Measurements from ENCODE around the gene KY. TPM values are rescaled to one million over a fixed set of nuclear protein-coding genes. Genes with fewer than 3 reads are reported as not detected.

The KY gene
- total and polyA plus RNA-seq, 4 donors = 0.05 to 0.08 TPM; not detected in 2

- no peaks in the 10 kb centered on the region for H3K27me3 ChIP-seq (ENCODE audit: control insufficient read depth in 4 of 4, insufficient read depth in 4 of 4, low read length in 3 of 4)
- H3K9me3 ChIP-seq (ENCODE audit: control insufficient read depth in 4 of 4, low read length in 3 of 4) = no peaks in the 10 kb centered on the region
- WGBS = 80% methylated on average over 6 of the region's 6 CpGs
- no peak overlapping the region for H3K9ac ChIP-seq (ENCODE audit: low read depth in 1 of 2, low read length in 2 of 2)
- TF ChIP-seq ATF3 (IDR thresholded peaks at IDR 0.05) = no peak
- no peak for TF ChIP-seq HNF4A (conservative IDR thresholded peaks at IDR 0.05)
- no peak for TF ChIP-seq NR2F2 (IDR thresholded peaks at IDR 0.05)
- no peak for TF ChIP-seq YY1 (IDR thresholded peaks at IDR 0.05)
- no peak for TF ChIP-seq FOXA2 (IDR thresholded peaks at IDR 0.05)
- TF ChIP-seq REST (IDR thresholded peaks at IDR 0.05) = no peak
- no peak for DNase-seq (ENCODE audit: low spot score)
- H3K27ac ChIP-seq (ENCODE audit: low read depth in 1 of 2, low read length in 2 of 2) = no peak overlapping the region
- H3K4me1 ChIP-seq (ENCODE audit: control insufficient read depth in 4 of 4, insufficient read depth in 4 of 4, low read length in 3 of 4) = no peaks in the 10 kb centered on the region
- no peak overlapping the region for H3K4me3 ChIP-seq (ENCODE audit: low read depth in 1 of 3, low read length in 3 of 3)
- H3K36me3 ChIP-seq (ENCODE audit: control insufficient read depth in 4 of 4, insufficient read depth in 3 of 4, low read depth in 1 of 4, low read length in 3 of 4) = no peaks in the 10 kb centered on the region
Measured at GRCh38 chr3:134613006-134613520, 37.8 kb downstream of the KY start.

GRCh38 chr3:134611516-134611915 is 39.3 kb downstream of the KY start:
- TF ChIP-seq FOXA2 (IDR thresholded peaks at IDR 0.05) (no peak), HNF4A (conservative IDR thresholded peaks at IDR 0.05) (no peak), RXRA (IDR thresholded peaks at IDR 0.05) (no peak), RAD21 (IDR thresholded peaks at IDR 0.05) (no peak), GABPA (IDR thresholded peaks at IDR 0.05 in 1 of 2, conservative IDR thresholded peaks at IDR 0.05 in 1 of 2) (no peak), NR2F2 (IDR thresholded peaks at IDR 0.05) (no peak), HNF4G (IDR thresholded peaks at IDR 0.05) (no peak), JUND (IDR thresholded peaks at IDR 0.05) (no peak), SP1 (IDR thresholded peaks at IDR 0.05) (no peak), REST (IDR thresholded peaks at IDR 0.05) (no peak), EGR1 (IDR thresholded peaks at IDR 0.05; ENCODE audit: low read depth in 2 of 2) (no peak), YY1 (IDR thresholded peaks at IDR 0.05) (no peak), ATF3 (IDR thresholded peaks at IDR 0.05) (no peak), TAF1 (conservative IDR thresholded peaks at IDR 0.05) (no peak), ZBTB33 (IDR thresholded peaks at IDR 0.05) (no peak), FOXA1 (IDR thresholded peaks at IDR 0.05) (no peak)
- TF ChIP-seq, protein P1, sequence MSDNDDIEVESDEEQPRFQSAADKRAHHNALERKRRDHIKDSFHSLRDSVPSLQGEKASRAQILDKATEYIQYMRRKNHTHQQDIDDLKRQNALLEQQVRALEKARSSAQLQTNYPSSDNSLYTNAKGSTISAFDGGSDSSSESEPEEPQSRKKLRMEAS (IDR thresholded peaks at IDR 0.05) = no peak
- TF ChIP-seq, protein P2, sequence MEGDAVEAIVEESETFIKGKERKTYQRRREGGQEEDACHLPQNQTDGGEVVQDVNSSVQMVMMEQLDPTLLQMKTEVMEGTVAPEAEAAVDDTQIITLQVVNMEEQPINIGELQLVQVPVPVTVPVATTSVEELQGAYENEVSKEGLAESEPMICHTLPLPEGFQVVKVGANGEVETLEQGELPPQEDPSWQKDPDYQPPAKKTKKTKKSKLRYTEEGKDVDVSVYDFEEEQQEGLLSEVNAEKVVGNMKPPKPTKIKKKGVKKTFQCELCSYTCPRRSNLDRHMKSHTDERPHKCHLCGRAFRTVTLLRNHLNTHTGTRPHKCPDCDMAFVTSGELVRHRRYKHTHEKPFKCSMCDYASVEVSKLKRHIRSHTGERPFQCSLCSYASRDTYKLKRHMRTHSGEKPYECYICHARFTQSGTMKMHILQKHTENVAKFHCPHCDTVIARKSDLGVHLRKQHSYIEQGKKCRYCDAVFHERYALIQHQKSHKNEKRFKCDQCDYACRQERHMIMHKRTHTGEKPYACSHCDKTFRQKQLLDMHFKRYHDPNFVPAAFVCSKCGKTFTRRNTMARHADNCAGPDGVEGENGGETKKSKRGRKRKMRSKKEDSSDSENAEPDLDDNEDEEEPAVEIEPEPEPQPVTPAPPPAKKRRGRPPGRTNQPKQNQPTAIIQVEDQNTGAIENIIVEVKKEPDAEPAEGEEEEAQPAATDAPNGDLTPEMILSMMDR (IDR thresholded peaks at IDR 0.05; ENCODE audit: low read depth, low read length, missing input control) = no peak
- Histone ChIP-seq H3K27me3 (ENCODE audit: control insufficient read depth in 4 of 4, insufficient read depth in 4 of 4, low read length in 3 of 4) (no peaks in the 10 kb centered on the region), H3K4me3 (ENCODE audit: low read depth in 1 of 3, low read length in 3 of 3) (no peak overlapping the region), H3K9me3 (ENCODE audit: control insufficient read depth in 4 of 4, low read length in 3 of 4) (no peaks in the 10 kb centered on the region), H3K4me1 (ENCODE audit: control insufficient read depth in 4 of 4, insufficient read depth in 4 of 4, low read length in 3 of 4) (peaks cover 0 to 7% (median 0%) of the 10 kb centered on the region in 4 donors), H3K9ac (ENCODE audit: low read depth in 1 of 2, low read length in 2 of 2) (no peak overlapping the region), H3K27ac (ENCODE audit: low read depth in 1 of 2, low read length in 2 of 2) (no peak overlapping the region), H3K36me3 (ENCODE audit: control insufficient read depth in 4 of 4, insufficient read depth in 3 of 4, low read depth in 1 of 4, low read length in 3 of 4) (no peaks in the 10 kb centered on the region)
- no peak for DNase-seq (ENCODE audit: low spot score)
- 85% methylated on average over 2 of the region's 2 CpGs for WGBS

Data from liver (tissue), 9 donors.